Keratinocyte (primary cell): ENCODE results near the gene FAM24B.
"Not testable (repeated sequence)": the region's sequence is repeated elsewhere in the genome, so short reads cannot be mapped to it uniquely, and the experiment has no call there.

Experiments
- CTCF ChIP-seq, 3 experiments: IDR thresholded peaks in 1 of 3; conservative IDR thresholded peaks in 1 of 3; optimal IDR thresholded peaks in 1 of 3; 2 replicates in 2 of 3; 3 replicates in 1 of 3; pipeline versions ENCODE3 to v1.5.1; 2011; ENCODE audit warnings: low read length in 3 of 3, mild to moderate bottlenecking in 3 of 3, moderate library complexity in 2 of 3, control low read depth in 1 of 3, inconsistent platforms in 1 of 3; ENCODE audit not compliant: insufficient read depth in 2 of 3; ENCODE audit errors: extremely low read depth in 1 of 3
- EZH2 ChIP-seq: IDR thresholded peaks from one replicate; pipeline ENCODE4 v1.6.1; 2012; ENCODE audit warnings: inconsistent platforms, mild to moderate bottlenecking, low read length, moderate library complexity

GRCh38 chr10:122858042-122858441 is 21.3 kb downstream of the FAM24B start:
- not testable (repeated sequence) for TF ChIP-seq CTCF (optimal IDR thresholded peaks at IDR 0.05 in 1 of 3, IDR thresholded peaks at IDR 0.05 in 1 of 3, conservative IDR thresholded peaks at IDR 0.05 in 1 of 3; ENCODE audit: extremely low read depth in 1 of 3, insufficient read depth in 2 of 3, low read length in 3 of 3); EZH2
